ENCODE data around the gene PSD.
A peak's percentile ranks its signal among the peaks of the same experiment; 100 is the strongest.

PSD gene

DNA sequence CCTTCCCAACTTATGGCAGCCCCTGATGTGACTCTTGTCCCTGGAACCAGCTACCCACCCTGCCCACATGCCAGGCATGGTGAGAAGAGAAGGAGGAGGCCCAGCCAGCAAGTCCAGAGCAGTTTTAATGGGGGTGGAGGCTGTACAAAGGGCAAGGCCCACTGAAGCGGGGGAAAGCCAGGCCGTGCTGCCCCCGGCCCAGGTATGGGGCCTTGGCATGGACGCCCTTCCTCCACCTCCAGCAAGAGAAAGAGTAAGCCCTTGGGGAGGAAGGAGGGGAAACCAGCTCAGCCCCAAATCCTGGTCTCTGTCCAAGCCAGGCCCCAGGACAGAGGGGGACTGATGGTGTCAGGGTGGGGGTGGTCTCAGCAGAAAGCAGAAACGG lies 16.1 kb downstream of the PSD start:
- no peak for DNase-seq

DNA sequence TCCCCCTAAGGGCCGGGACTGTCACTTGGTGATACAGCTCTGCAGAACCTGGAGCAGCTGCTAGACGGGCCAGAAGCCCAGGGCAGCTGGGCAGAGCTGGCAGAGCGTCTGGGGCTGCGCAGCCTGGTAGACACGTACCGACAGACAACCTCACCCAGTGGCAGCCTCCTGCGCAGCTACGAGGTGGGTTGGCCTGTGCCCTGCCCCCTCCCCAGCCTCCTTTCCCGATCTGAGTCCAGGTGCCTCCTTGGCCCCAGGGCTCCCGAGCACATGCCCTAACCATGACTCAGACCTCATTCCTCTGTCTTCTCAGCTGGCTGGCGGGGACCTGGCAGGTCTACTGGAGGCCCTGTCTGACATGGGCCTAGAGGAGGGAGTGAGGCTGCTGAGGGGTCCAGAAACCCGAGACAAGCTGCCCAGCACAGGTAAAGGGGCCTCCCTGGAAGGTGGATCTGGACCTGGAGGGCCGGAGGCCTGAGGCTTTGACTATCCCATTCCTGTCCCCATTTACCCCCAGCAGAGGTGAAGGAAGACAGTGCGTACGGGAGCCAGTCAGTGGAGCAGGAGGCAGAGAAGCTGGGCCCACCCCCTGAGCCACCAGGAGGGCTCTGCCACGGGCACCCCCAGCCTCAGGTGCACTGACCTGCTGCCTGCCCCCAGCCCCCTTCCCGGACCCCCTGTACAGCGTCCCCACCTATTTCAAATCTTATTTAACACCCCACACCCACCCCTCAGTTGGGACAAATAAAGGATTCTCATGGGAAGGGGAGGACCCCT lies 16.7 kb downstream of the PSD start:
- no peak for DNase-seq

DNA sequence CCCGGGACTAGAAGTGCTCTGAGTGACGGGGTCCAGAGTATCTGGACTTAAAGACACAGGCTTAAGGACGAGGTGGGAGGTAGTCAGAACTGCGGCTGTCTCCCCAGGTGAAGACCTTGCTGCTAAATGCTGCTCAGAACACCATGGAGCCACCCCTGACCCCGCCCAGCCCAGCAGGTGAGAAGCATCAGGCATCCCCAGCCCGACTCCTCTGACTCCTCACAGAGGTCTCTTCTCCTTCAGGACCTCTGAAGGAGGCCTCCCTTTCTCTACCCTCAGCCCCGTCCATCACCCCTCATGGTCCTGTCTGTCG lies 17.3 kb downstream of the PSD start:
- DNase-seq = no peak

- DNase-seq = no peak
Measured at GRCh38 chr10:102400598-102401341, 17.8 kb downstream of the PSD start.

GRCh38 chr10:102400076-102400475 lies 18.5 kb downstream of the PSD start:
- DNase-seq = no peak

- peak; percentile 92 to 96 (median 94) for DNase-seq
Measured at GRCh38 chr10:102399217-102400021, 19.2 kb downstream of the PSD start.

DNA sequence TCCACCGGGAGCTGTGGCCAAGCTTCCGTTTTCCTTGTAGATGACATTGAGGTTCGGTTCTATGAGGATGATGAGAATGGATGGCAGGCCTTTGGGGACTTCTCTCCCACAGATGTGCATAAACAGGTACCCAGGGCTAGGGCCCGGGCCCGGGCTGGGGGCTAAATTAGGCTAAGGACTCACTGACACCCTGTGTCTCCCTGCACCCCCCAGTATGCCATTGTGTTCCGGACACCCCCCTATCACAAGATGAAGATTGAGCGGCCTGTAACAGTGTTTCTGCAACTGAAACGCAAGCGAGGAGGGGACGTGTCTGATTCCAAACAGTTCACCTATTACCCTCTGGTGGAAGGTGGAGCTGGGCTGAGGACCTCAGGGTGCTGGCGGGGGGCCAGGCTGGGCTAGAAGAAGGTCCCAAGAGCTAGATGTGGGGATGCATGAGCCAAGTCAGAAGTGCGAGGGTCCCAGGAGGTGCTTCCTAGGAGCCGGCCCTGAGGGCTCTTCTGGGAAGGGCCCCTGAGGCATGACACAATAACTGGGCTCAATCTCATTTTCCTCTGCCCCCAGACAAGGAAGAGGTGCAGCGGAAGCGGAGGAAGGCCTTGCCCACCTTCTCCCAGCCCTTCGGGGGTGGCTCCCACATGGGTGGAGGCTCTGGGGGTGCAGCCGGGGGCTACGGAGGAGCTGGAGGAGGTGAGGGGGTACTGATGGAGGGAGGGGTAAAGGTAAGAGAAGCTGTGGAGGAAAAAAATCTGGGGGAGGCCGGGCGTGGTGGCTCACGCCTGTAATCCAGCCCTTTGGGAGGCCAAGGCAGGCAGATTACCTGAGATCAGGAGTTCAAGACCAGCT lies 20.2 kb downstream of the PSD start:
- no peak for DNase-seq

DNA sequence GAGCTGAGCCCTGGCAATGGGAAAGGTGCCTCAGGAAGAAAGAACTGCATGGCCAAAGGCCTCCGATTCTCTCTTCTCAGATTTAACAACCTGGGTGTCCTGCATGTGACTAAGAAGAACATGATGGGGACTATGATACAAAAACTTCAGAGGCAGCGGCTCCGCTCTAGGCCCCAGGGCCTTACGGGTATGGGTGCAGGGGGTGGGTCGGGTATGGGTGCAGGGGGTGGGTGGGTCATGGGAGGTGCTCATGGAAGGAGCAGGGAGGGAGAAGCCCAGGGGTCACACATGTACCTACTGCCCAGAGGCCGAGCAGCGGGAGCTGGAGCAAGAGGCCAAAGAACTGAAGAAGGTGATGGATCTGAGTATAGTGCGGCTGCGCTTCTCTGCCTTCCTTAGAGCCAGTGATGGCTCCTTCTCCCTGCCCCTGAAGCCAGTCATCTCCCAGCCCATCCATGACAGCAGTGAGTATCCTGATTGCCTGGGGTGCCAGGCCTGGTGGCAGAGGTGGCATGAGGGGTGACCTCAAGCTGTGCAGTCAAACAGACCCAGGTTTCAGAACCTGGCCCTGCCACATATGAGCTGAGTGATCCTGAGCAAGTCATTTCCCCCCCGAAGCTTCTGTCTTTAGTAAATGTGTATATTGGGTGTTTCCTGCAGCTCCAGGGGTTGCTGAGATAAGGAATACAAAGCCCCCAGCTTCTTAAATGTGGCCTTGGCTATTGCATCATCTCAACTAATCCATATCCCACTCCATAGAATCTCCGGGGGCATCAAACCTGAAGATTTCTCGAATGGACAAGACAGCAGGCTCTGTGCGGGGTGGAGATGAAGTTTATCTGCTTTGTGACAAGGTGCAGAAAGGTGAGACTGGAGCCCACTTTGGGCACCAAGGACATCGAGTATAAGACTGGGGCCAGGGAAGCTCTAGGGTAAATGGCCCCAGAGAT lies 21.1 kb downstream of the PSD start:
- DNase-seq = no peak

DNA sequence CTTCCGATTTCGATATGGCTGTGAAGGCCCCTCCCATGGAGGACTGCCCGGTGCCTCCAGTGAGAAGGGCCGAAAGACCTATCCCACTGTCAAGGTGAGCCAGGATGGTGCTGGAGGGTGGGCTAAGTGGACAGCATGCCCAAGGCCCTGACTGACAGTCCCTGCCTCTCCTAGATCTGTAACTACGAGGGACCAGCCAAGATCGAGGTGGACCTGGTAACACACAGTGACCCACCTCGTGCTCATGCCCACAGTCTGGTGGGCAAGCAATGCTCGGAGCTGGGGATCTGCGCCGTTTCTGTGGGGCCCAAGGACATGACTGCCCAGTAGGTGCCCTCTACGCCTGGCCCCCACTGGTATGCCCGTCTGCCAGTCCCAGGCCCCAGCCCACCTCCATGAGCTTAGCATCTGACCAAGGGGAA lies 21.8 kb downstream of the PSD start:
- DNase-seq = no peak

DNA sequence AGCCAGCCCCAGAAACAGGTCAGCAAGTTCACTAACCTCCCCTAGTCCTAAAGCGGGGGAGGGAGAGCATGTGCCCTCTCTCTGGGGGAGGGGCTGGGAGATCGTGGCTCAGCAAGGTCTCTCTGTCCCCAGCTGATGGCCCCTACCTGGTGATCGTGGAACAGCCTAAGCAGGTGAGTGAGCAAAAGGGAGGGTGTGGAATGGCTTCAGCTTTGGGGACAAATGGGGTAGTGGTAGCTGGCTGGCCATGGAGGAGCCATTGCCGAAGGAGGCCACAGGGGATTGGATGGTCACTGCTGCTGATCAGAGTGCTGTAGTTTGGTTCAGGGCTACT lies 22.3 kb downstream of the PSD start:
- DNase-seq = peak in 1 of 4 experiments; percentile 40

DNA sequence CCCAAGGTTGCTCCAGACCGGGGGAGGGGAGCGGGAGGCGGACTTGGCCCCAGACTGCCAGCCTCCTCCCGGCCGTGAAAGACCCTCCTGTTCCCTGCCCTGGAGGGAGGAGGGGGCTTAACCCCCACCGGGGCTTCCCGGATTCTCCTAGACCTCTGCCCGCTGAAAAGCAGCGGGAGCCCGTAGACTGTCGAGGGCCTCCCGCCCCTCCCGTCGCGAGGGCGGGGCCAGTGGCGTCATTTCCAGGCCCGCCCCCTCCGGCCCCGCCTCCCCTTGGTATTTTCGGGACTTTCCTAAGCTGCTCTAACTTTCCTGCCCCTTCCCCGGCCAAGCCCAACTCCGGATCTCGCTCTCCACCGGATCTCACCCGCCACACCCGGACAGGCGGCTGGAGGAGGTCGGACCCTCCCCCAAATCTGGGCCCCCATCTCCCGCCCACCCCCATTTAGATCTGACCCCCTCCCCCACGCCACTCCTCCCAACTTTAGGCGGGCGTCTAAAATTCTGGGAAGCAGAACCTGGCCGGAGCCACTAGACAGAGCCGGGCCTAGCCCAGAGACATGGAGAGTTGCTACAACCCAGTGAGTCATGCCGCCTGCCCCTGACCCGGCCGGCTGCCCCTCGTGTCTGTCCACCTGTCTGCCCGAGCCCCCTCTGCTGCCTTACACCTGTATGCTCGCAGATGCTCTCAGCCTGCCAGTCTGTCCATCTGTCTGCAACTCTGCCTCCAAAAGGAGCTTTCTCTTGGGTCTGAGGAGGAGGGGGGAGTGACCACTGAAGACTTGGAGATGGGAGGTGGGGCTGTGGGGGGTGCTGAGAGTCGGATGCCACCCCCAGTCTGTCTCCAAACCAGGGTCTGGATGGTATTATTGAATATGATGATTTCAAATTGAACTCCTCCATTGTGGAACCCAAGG lies 22.9 kb downstream of the PSD start, which contains the start of gene NFKB2:
TSS of gene NFKB2 (plus strand) at position 306 of the 917 bp plus-strand sequence. CDS start at position 561, 255 bp downstream.
- DNase-seq = peak; percentile 95 to 97 (median 97)

DNA sequence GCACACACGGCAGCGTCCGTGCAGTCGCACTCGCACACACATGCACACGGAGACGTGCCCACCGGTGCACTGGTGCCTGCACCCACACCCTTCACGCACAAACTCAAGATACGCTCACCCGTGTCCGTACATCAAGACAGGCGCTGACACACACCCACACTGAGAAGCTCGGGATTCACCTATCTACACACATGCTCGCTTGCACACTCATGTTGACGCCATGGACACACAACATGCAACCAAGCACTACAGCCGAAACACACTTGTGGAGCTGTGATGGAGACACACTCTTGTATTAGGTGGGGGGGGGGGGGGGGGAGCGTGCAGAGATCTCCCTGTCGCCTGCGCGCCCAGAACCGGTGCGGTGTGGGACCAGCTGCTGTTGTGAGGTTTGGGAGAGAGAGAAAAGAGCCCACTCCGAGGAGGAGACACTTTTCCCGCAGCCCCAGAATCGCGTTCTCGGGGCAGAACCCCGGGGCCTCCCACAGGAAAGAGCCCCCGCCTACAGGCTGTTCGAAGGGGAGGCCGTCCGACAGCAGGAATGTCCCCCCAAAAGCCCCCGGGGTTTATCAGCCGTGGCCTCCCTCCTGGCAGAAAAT lies 23.7 kb downstream of the PSD start:
- peak in 2 of 4 experiments; percentile 44 to 45 for DNase-seq

DNA sequence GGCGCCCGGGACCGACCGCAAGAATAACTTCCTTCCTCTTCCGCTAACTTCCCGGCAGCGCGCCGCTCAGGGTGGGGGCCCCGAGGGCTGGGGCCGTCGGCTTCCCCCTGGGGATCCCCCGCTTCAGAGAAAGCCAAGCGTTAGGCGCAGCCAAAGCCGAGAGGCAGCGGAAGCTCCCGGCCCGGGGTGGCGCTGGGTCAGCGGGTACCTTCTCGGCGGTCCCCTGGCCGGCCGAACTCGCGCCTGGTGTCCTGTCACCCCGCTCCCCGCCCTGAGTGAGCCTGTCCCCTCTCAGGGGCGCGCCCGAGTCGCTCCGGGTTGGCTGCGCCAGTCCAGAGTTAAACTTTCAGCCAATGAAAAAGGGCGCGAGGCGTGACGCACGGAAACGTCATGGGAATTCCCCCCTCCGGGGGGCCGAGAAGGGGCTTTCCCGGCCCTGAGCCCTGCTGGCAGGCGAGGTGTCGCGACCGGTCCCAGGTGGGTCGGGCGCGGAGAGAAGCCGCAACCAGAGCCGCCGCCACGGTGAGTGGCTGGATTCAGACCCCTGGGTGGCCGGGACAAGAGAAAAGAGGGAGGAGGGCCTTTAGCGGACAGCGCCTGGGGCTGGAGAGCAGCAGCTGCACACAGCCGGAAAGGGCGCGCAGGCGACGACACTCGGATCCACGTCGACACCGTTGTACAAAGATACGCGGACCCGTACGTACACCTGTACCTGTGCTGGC lies 24.3 kb downstream of the PSD start:
- DNase-seq = peak; percentile 98

DNA sequence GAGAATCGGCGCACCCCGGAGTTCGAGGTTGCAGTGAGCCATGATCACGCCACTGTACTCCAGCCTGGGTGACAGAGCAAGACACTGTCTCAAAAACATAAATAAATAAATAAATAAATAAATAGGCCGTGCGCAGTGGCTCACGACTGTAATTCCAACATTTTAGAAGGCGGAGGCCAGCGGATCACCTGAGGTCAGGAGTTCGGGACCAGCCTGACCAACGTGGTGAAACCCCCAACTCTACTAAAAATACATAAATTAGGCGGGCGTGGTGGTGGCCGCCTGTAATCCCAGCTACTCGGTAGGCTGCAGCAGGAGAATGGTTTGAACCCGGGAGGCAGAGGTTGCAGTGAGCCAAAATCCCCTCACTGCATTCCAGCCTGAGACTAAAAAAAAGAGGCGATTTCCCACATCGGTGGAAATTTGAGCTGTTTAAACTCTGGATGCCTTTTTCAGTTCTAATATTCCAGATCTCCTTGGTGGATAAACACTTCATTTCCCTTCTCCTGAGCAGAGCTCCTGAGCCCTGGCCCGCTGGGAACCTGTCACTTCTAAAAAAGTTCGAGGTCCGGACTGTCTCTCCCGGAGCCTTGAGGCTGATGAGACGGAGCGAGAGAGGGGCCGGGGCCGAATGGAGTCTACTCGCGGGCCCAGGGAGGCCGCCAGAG lies 25.0 kb downstream of the PSD start:
- no peak for DNase-seq

DNA sequence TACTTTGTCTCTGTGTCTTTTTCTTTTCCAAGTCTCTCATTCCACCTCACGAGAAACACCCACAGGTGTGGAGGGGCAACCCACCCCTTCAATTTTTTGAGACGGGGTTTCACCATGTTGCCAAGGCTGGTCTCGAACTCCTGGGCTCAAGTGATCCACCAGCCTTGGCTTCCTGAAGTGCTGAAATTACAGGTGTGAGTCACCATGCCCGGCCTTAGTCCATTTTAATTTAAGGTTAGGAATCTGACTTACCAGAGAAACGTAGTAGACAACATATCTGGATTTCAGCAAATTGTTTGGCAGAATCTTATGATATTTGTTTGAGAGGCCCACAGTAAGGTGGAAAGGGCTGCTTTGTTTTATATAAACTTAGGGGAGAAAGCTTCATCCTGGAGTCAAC lies 26.3 kb downstream of the PSD start:
- DNase-seq = no peak

DNA sequence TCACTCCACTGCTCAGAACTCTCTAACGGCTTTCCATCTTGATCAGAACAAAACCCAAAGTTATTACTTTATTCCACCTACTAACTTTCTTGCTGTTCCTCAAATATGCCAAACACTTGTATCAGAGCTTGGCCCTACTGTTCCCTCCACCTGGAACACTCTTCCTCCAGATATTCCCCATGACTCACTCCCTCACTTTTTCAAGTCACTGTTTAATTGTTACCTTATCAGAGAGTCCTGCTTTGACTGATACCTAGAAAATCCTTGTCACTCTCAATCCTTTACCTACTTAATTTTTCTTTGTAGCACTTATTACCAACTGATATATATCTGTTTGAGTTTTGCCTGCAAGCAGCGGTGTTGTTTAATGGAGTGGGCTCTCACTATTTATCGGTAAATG lies 28.7 kb downstream of the PSD start:
- no peak for DNase-seq

DNA sequence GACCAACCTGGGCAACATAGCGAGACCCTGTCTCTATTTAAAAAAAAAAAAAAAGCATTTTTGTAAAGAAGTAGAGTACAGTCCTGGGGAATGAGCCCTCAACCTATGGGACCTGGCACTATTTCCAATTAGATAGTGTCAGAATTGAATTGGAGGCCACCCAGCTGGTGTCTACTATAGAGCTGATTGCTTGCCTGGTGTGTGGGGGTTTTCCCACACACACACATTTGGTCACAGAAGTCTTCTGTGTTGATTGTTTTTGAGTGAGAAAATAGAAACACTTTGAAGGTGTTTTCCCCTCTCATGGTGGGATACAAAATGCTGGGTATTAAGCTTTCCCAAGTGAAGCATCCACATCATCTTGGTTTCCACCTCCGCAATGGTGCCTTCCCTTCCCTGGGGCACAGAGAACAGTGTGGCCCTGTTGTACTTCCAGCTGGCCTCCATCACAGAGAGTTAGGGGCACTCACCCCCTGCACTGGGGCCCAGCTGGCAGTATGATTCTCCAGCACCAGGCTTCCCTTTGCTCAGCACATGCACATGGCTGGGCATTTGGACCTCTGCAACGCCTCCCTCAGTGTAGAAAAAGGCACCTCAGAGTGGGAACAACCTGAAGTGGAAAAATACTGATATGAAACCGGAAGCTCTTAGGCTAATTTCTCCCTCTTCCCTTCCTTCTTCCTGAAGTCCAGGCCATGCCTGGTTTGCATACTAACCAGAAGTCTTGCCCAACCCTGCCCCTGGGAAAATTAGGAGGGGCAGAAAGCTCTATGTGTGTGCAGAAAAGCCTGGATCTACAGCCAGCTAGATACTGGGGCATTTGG lies 33.8 kb downstream of the PSD start:
- DNase-seq = peak in 3 of 4 experiments; percentile 40 to 50 (median 49)

Data from suppressor macrophage (primary cell).